Measurements from ENCODE around the gene BMP10. TPM values are rescaled to one million over a fixed set of nuclear protein-coding genes. Genes with fewer than 3 reads are reported as not detected.

BMP10 gene
- total RNA-seq, 2 donors from 2014 or later = not detected

DNA sequence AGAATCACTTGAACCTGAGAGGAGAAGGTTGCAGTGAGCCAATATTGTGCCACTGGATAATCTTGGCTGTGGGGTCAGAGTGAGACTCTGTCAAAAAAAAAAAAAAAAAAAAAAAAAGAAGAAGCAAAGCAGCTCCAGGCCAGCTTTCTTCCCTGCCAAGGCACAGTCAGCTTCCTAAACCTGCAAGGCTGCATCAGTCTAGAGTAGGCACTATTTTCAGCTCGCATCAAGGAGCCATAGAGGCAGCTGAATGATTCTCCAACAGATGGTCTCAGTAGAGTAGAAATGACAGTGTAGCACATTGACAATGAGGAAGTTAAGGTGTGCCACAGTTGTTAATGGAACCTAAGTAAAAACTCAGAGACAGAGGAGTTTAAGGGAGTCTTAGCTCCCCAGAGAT lies 35.6 kb downstream of the BMP10 start:
- Mint-ChIP-seq H3K27ac (no peak overlapping the region), H3K27me3 (ENCODE audit: insufficient read depth) (no peaks in the 10 kb centered on the region), H3K4me3 (no peak overlapping the region), H3K36me3 (ENCODE audit: low read depth) (peaks cover 1% of the 10 kb centered on the region), H3K9me3 (peaks cover 16% of the 10 kb centered on the region), H3K4me1 (no peaks in the 10 kb centered on the region)
- Histone ChIP-seq H3K4me3 (ENCODE audit: low read length) (no peak overlapping the region), H3K4me1 (ENCODE audit: control insufficient read depth, insufficient read depth, low read length) (no peaks in the 10 kb centered on the region), H3K27me3 (ENCODE audit: control insufficient read depth, insufficient read depth, low read length, poor library complexity, severe bottlenecking) (no peaks in the 10 kb centered on the region), H3K9me3 (ENCODE audit: control insufficient read depth, low read length) (peaks cover 6% of the 10 kb centered on the region), H3K27ac (ENCODE audit: low read depth, low read length) (no peak overlapping the region), H3K9ac (ENCODE audit: extremely low read depth, low read length, poor library complexity, severe bottlenecking) (no peak overlapping the region), H3K36me3 (ENCODE audit: control insufficient read depth, insufficient read depth, low read length) (no peaks in the 10 kb centered on the region)
- DNase-seq = no peak
- 88 to 100% methylated on average over 1 of the region's 1 CpG for WGBS, 2 experiments (ENCODE audit: insufficient coverage in 1 of 2, insufficient read length in 1 of 2)
- TF ChIP-seq, protein P1, sequence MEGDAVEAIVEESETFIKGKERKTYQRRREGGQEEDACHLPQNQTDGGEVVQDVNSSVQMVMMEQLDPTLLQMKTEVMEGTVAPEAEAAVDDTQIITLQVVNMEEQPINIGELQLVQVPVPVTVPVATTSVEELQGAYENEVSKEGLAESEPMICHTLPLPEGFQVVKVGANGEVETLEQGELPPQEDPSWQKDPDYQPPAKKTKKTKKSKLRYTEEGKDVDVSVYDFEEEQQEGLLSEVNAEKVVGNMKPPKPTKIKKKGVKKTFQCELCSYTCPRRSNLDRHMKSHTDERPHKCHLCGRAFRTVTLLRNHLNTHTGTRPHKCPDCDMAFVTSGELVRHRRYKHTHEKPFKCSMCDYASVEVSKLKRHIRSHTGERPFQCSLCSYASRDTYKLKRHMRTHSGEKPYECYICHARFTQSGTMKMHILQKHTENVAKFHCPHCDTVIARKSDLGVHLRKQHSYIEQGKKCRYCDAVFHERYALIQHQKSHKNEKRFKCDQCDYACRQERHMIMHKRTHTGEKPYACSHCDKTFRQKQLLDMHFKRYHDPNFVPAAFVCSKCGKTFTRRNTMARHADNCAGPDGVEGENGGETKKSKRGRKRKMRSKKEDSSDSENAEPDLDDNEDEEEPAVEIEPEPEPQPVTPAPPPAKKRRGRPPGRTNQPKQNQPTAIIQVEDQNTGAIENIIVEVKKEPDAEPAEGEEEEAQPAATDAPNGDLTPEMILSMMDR (conservative IDR thresholded peaks at IDR 0.05) = no peak

DNA sequence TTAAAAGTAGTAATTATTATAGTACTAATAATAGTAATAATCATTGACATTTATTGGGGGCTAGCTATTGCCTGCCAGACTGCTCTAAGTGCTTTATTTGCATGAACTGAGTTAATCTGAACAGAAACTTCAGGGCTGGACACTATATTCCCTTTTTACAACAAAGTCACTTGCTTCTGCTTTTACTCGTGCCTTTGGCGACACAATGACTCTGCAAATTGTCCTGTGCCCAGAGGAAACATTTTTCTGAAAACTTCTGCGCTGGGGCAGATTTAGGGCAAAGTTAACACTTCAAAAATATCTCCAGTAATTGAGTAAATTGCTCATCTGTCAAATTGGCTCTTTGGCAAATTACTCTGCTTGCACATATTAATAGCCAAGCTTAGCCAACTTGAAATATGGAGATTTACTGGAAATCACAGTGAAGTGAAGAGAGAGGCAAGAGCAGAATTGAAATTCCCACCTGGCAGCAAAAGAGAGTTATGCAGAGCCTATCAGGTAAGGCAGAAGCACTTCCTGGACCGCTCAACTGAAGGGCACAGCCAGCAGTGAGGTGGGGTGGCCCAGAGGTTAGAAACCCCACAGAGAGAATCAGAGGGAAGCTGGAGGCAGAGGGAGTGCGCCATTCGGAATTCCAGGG lies 36.3 kb downstream of the BMP10 start:
- Mint-ChIP-seq H3K36me3 (ENCODE audit: low read depth) (no peaks in the 10 kb centered on the region), H3K4me3 (no peak overlapping the region), H3K27me3 (ENCODE audit: insufficient read depth) (no peaks in the 10 kb centered on the region), H3K9me3 (peaks cover 9% of the 10 kb centered on the region), H3K4me1 (no peaks in the 10 kb centered on the region), H3K27ac (no peak overlapping the region)
- H3K4me3 ChIP-seq (ENCODE audit: low read length) = no peak overlapping the region
- 88 to 98% methylated on average over 6 of the region's 6 CpGs for WGBS, 2 experiments (ENCODE audit: insufficient coverage in 1 of 2, insufficient read length in 1 of 2)
- no peaks in the 10 kb centered on the region for H3K4me1 ChIP-seq (ENCODE audit: control insufficient read depth, insufficient read depth, low read length)
- no peak overlapping the region for H3K27ac ChIP-seq (ENCODE audit: low read depth, low read length)
- H3K36me3 ChIP-seq (ENCODE audit: control insufficient read depth, insufficient read depth, low read length) = no peaks in the 10 kb centered on the region
- TF ChIP-seq, protein P1 (conservative IDR thresholded peaks at IDR 0.05) = no peak
- no peaks in the 10 kb centered on the region for H3K27me3 ChIP-seq (ENCODE audit: control insufficient read depth, insufficient read depth, low read length, poor library complexity, severe bottlenecking)
- no peak overlapping the region for H3K9ac ChIP-seq (ENCODE audit: extremely low read depth, low read length, poor library complexity, severe bottlenecking)
- peaks cover 6% of the 10 kb centered on the region for H3K9me3 ChIP-seq (ENCODE audit: control insufficient read depth, low read length)
- DNase-seq = no peak

DNA sequence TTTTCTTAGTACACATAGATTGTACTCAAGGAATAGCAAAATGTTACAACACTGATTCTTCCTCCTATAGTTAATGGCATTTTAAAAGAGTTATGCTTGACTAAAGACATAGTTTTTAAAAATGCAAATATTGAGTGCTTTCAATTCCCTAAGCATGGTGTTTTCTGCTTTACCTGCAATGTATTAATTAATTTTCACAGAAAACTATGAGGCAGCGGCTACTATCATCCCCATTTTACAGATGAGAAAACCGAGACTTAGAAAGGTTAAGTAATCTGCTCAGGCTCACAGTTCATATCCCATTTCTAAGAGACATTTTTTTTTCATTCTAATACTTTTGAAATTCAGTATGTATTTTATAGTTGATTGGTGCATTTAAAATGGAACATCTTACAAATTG lies 38.0 kb downstream of the BMP10 start:
- no peak overlapping the region for H3K4me3 Mint-ChIP-seq

More for the DNA sequence above, 38.0 kb downstream of the BMP10 start:
- 95% methylated on average over 2 of the region's 2 CpGs; no CpG with 5 or more reads in 1 of the 2 experiments for WGBS, 2 experiments (ENCODE audit: insufficient coverage in 1 of 2, insufficient read length in 1 of 2)
- Histone ChIP-seq H3K27ac (ENCODE audit: low read depth, low read length) (no peak overlapping the region), H3K4me3 (ENCODE audit: low read length) (no peak overlapping the region), H3K36me3 (ENCODE audit: control insufficient read depth, insufficient read depth, low read length) (no peaks in the 10 kb centered on the region), H3K4me1 (ENCODE audit: control insufficient read depth, insufficient read depth, low read length) (no peaks in the 10 kb centered on the region), H3K9me3 (ENCODE audit: control insufficient read depth, low read length) (no peaks in the 10 kb centered on the region), H3K9ac (ENCODE audit: extremely low read depth, low read length, poor library complexity, severe bottlenecking) (no peak overlapping the region), H3K27me3 (ENCODE audit: control insufficient read depth, insufficient read depth, low read length, poor library complexity, severe bottlenecking) (no peaks in the 10 kb centered on the region)
- Mint-ChIP-seq H3K27me3 (ENCODE audit: insufficient read depth) (no peaks in the 10 kb centered on the region), H3K36me3 (ENCODE audit: low read depth) (no peaks in the 10 kb centered on the region), H3K4me1 (peaks cover 4% of the 10 kb centered on the region), H3K9me3 (no peaks in the 10 kb centered on the region), H3K27ac (no peak overlapping the region)
- no peak for DNase-seq
- TF ChIP-seq, protein P1 (conservative IDR thresholded peaks at IDR 0.05) = no peak

Data from endodermal cell (in vitro differentiated cells).